Tibial nerve (tissue), 4 donors: ENCODE results near the gene FGF14. TPM values are rescaled to one million over a fixed set of nuclear protein-coding genes. Genes with fewer than 3 reads are reported as not detected.

Experiments used
- DNase-seq, 2 donors: peaks; one replicate each; pipeline ENCODE4 v3.0.0-alpha.2; 2019; ENCODE audit warnings: low spot score in 2 of 2
- H3K27ac ChIP-seq, 4 donors: fragments of 200-600 bp; sonication (generic) in 3 of 4; one replicate each; pipeline ENCODE4 v1.5.1; 2017 to 2019; ENCODE audit warnings: mild to moderate bottlenecking in 1 of 4
- H3K27me3 ChIP-seq, 2 donors: fragments of 200-600 bp; sonication (generic) in 1 of 2; one replicate each; pipeline versions ENCODE4 v1.5.1 to v1.6.0; 2017 to 2019
- H3K36me3 ChIP-seq, 3 donors: fragments of 200-600 bp; sonication (generic); one replicate each; pipeline ENCODE4 v1.5.1; 2018 to 2019
- H3K4me1 ChIP-seq, 4 donors: fragments of 200-600 bp; sonication (generic) in 3 of 4; one replicate each; pipeline ENCODE4 v1.5.1; 2017 to 2019
- H3K4me3 ChIP-seq, 4 donors: fragments of 200-600 bp; sonication (generic) in 3 of 4; one replicate each; pipeline ENCODE4 v1.5.1; 2017 to 2019; ENCODE audit warnings: mild to moderate bottlenecking in 1 of 4, moderate library complexity in 1 of 4
- H3K9me3 ChIP-seq, 4 donors: fragments of 200-600 bp; sonication (generic) in 3 of 4; one replicate each; pipeline ENCODE4 v1.5.1; 2017 to 2019
- CTCF ChIP-seq, 5 experiments: fragments of 200-600 bp in 3 of 5; fragments of 450-650 bp in 2 of 5; sonication (generic) in 3 of 5; IDR thresholded peaks; one replicate each; pipeline ENCODE4 v1.5.1; 2016 to 2019; ENCODE audit warnings: antibody characterized with exemption in 5 of 5, mild to moderate bottlenecking in 3 of 5, moderate library complexity in 2 of 5
- EP300 ChIP-seq, 2 donors: sonication (generic); formaldehyde crosslinking; IDR thresholded peaks; one replicate each; pipeline ENCODE4 v1.6.1; 2017; ENCODE audit warnings: antibody characterized with exemption in 2 of 2, mild to moderate bottlenecking in 1 of 2
- POLR2A ChIP-seq, 2 donors: fragments of 450-650 bp; IDR thresholded peaks; one replicate each; pipeline ENCODE4 v1.6.1; 2017; ENCODE audit warnings: antibody characterized with exemption in 2 of 2, mild to moderate bottlenecking in 2 of 2, moderate library complexity in 2 of 2
- WGBS, 2 donors: methylation state at CpG; one replicate each; pipeline ENCODE4 v1.1.5; 2018; 5-methylcytosine and 5-hydroxymethylcytosine counted together
- total RNA-seq, 4 donors: library from RNA; depleted of rRNA; stranded (reverse); fragments of >200 nt; gene quantifications; one replicate each; pipeline ENCODE4 v1.1.0, GENCODE V29; 2016

Gene FGF14
- total RNA-seq, 4 donors from 2014 or later, result 0.20 to 2.1 (median 0.21) TPM; not detected in 1

- Histone ChIP-seq H3K9me3 (no peaks in the 10 kb centered on the region), H3K36me3 (no peaks in the 10 kb centered on the region), H3K4me3 (no peak overlapping the region), H3K27me3 (no peaks in the 10 kb centered on the region), H3K4me1 (no peaks in the 10 kb centered on the region), H3K27ac (no peak overlapping the region)
- no peak for DNase-seq
- TF ChIP-seq EP300 (IDR thresholded peaks at IDR 0.05) (no peak), POLR2A (IDR thresholded peaks at IDR 0.05) (no peak), CTCF (IDR thresholded peaks at IDR 0.05) (no peak)
- WGBS, 2 donors, result 93% methylated on average over 2 of the region's 2 CpGs
Measured at GRCh38 chr13:102300379-102300778, 101.5 kb downstream of the FGF14 start.

GRCh38 chr13:102299366-102299765, 102.5 kb downstream of the FGF14 start:
- no peaks in the 10 kb centered on the region for H3K36me3 ChIP-seq
- H3K4me1 ChIP-seq, result no peaks in the 10 kb centered on the region
- no peaks in the 10 kb centered on the region for H3K27me3 ChIP-seq
- no peak overlapping the region for H3K27ac ChIP-seq
- TF ChIP-seq EP300 (IDR thresholded peaks at IDR 0.05) (no peak), CTCF (IDR thresholded peaks at IDR 0.05) (no peak), POLR2A (IDR thresholded peaks at IDR 0.05) (no peak)
- whole genome bisulfite sequencing, 2 donors, result 82 to 83% methylated on average over 6 of the region's 6 CpGs
- no peaks in the 10 kb centered on the region for H3K9me3 ChIP-seq
- no peak for DNase-seq
- H3K4me3 ChIP-seq, result no peak overlapping the region

DNA sequence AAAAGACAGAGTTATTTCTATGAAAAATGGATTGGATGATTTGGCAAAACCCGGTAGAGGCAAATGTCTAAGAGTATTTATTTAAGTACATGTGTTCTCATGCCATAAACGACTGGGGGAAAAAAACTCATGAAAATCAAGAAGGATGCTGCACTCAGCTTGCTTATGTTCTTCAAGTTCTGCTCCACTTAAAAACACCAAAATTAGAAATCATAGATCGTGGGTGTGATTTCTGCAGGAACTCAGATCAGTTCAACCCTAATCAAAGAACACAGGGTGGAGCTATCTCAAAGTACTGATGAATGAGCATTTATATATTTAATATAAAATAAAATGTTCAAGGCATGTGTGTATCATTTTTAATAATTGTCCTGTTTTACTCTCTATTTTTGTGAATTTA, 103.8 kb downstream of the FGF14 start:
- TF ChIP-seq EP300 (IDR thresholded peaks at IDR 0.05) (no peak), CTCF (IDR thresholded peaks at IDR 0.05) (no peak), POLR2A (IDR thresholded peaks at IDR 0.05) (no peak)
- Histone ChIP-seq H3K36me3 (no peaks in the 10 kb centered on the region), H3K27me3 (no peaks in the 10 kb centered on the region), H3K9me3 (no peaks in the 10 kb centered on the region), H3K27ac (no peak overlapping the region), H3K4me3 (no peak overlapping the region), H3K4me1 (no peaks in the 10 kb centered on the region)
- 77 to 78% methylated on average over 3 of the region's 3 CpGs for WGBS, 2 donors
- DNase-seq, result no peak

GRCh38 chr13:102295316-102296048, 106.4 kb downstream of the FGF14 start:
- Histone ChIP-seq H3K4me1 (no peaks in the 10 kb centered on the region), H3K4me3 (no peak overlapping the region), H3K27ac (no peak overlapping the region), H3K27me3 (no peaks in the 10 kb centered on the region), H3K36me3 (no peaks in the 10 kb centered on the region), H3K9me3 (no peaks in the 10 kb centered on the region)
- TF ChIP-seq CTCF (IDR thresholded peaks at IDR 0.05), result no peak
- TF ChIP-seq POLR2A (IDR thresholded peaks at IDR 0.05), result no peak
- no peak for TF ChIP-seq EP300 (IDR thresholded peaks at IDR 0.05)
- no peak for DNase-seq
- 69 to 71% methylated on average over 9 of the region's 9 CpGs for WGBS, 2 donors

DNA sequence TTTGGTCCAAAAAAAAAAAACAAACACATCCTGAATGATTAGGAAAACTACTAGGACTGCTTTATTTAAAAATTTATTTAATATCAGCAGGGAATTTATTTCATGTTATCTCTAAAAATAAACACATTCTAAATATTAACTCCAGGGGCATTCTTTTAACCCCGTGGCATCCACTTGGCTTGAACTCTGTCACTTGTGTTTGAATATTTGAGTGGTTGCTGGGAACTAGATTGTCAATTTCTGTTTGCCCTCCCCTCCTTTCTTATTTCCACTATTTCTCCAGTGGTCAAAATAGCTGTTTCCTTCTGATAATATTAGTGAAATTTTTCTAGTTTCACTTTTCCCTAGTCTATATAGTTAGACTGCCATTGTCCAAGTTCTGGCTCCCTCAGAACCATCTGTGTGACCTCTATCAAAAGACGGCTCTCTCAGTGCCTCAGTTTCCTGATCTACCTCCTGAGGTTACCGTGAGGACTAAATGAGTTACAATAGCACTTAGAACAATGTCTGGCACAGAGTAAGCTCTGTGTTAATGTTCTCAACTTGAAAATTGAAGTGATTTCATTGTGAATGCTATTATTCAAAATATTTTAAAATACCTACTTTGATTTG, 107.3 kb downstream of the FGF14 start:
- 37 to 39% methylated on average over 3 of the region's 3 CpGs for WGBS, 2 donors
- H3K4me3 ChIP-seq, result no peak overlapping the region
- no peaks in the 10 kb centered on the region for H3K4me1 ChIP-seq
- H3K9me3 ChIP-seq, result no peaks in the 10 kb centered on the region
- H3K36me3 ChIP-seq, result no peaks in the 10 kb centered on the region
- no peaks in the 10 kb centered on the region for H3K27me3 ChIP-seq
- no peak for DNase-seq
- no peak overlapping the region for H3K27ac ChIP-seq
- TF ChIP-seq CTCF (IDR thresholded peaks at IDR 0.05) (no peak), POLR2A (IDR thresholded peaks at IDR 0.05) (no peak), EP300 (IDR thresholded peaks at IDR 0.05) (no peak)
